ENCODE measurements around the gene HBD. TPM values are rescaled to one million over a fixed set of nuclear protein-coding genes. Genes with fewer than 3 reads are reported as not detected.

HBD gene
- total RNA-seq, result not detected in 2 replicates

- Histone ChIP-seq H3K9me3 (ENCODE audit: low read depth, low read length) (no peaks in the 10 kb centered on the region), H3K4me1 (ENCODE audit: insufficient read depth, low read length) (no peaks in the 10 kb centered on the region), H2AFZ (ENCODE audit: low read length) (peak within 1 kb of the TSS; percentile 67), H3K36me3 (ENCODE audit: insufficient read depth, low read length) (no peaks in the 10 kb centered on the region), H3K4me3 (ENCODE audit: insufficient read depth, low read length) (no peak within 1 kb of the TSS), H3K27ac (ENCODE audit: low read depth, low read length) (no peak within 1 kb of the TSS), H3K4me2 (ENCODE audit: insufficient read depth, low read length) (peak within 1 kb of the TSS; percentile 42), H4K20me1 (ENCODE audit: insufficient read depth, low read length) (no peaks in the 10 kb centered on the region), H3K27me3 (ENCODE audit: insufficient read depth, low read length) (no peaks in the 10 kb centered on the region), H3K79me2 (ENCODE audit: insufficient read depth, low read length) (no peaks in the 10 kb centered on the region)
- no peak for TF ChIP-seq CTCF (IDR thresholded peaks at IDR 0.05; ENCODE audit: extremely low read depth, low read depth, low read length)
- DNase-seq (ENCODE audit: insufficient read length, low spot score, missing footprints), result peak; percentile 57
Observed at GRCh38 chr11:5234381-5234834, at the start of gene HBD. Gene HBD, minus strand, starts transcription at chr11:5234483. Its CDS starts 50 bp downstream, at chr11:5234433.

- Histone ChIP-seq H3K79me2 (ENCODE audit: insufficient read depth, low read length) (no peaks in the 10 kb centered on the region), H3K36me3 (ENCODE audit: insufficient read depth, low read length) (no peaks in the 10 kb centered on the region), H4K20me1 (ENCODE audit: insufficient read depth, low read length) (no peaks in the 10 kb centered on the region), H3K27ac (ENCODE audit: low read depth, low read length) (no peak overlapping the region), H3K27me3 (ENCODE audit: insufficient read depth, low read length) (no peaks in the 10 kb centered on the region), H3K4me2 (ENCODE audit: insufficient read depth, low read length) (no peak overlapping the region), H3K9me3 (ENCODE audit: low read depth, low read length) (no peaks in the 10 kb centered on the region), H3K4me1 (ENCODE audit: insufficient read depth, low read length) (peaks cover 6% of the 10 kb centered on the region), H3K4me3 (ENCODE audit: insufficient read depth, low read length) (no peak overlapping the region), H2AFZ (ENCODE audit: low read length) (no peak overlapping the region)
- no peak for TF ChIP-seq CTCF (IDR thresholded peaks at IDR 0.05; ENCODE audit: extremely low read depth, low read depth, low read length)
- DNase-seq (ENCODE audit: insufficient read length, low spot score, missing footprints), result no peak
Observed at GRCh38 chr11:5283882-5284281, 49.6 kb upstream of the HBD start.

GRCh38 chr11:5283086-5283485 lies 48.8 kb upstream of the HBD start:
- H3K27me3 ChIP-seq (ENCODE audit: insufficient read depth, low read length), result no peaks in the 10 kb centered on the region
- no peaks in the 10 kb centered on the region for H3K9me3 ChIP-seq (ENCODE audit: low read depth, low read length)
- no peak overlapping the region for H3K4me2 ChIP-seq (ENCODE audit: insufficient read depth, low read length)
- DNase-seq (ENCODE audit: insufficient read length, low spot score, missing footprints), result no peak
- no peaks in the 10 kb centered on the region for H3K79me2 ChIP-seq (ENCODE audit: insufficient read depth, low read length)
- H4K20me1 ChIP-seq (ENCODE audit: insufficient read depth, low read length), result no peaks in the 10 kb centered on the region
- no peaks in the 10 kb centered on the region for H3K36me3 ChIP-seq (ENCODE audit: insufficient read depth, low read length)
- no peak overlapping the region for H3K27ac ChIP-seq (ENCODE audit: low read depth, low read length)
- H2AFZ ChIP-seq (ENCODE audit: low read length), result no peak overlapping the region
- no peak for TF ChIP-seq CTCF (IDR thresholded peaks at IDR 0.05; ENCODE audit: extremely low read depth, low read depth, low read length)
- H3K4me1 ChIP-seq (ENCODE audit: insufficient read depth, low read length), result peaks cover 6% of the 10 kb centered on the region
- no peak overlapping the region for H3K4me3 ChIP-seq (ENCODE audit: insufficient read depth, low read length)

GRCh38 chr11:5282628-5283027 lies 48.3 kb upstream of the HBD start:
- H2AFZ ChIP-seq (ENCODE audit: low read length), result no peak overlapping the region
- no peak for TF ChIP-seq CTCF (IDR thresholded peaks at IDR 0.05; ENCODE audit: extremely low read depth, low read depth, low read length)

More at GRCh38 chr11:5282628-5283027, 48.3 kb upstream of the HBD start:
- no peak for DNase-seq (ENCODE audit: insufficient read length, low spot score, missing footprints)
- Histone ChIP-seq H3K9me3 (ENCODE audit: low read depth, low read length) (no peaks in the 10 kb centered on the region), H3K4me2 (ENCODE audit: insufficient read depth, low read length) (no peak overlapping the region), H3K27me3 (ENCODE audit: insufficient read depth, low read length) (no peaks in the 10 kb centered on the region), H3K4me1 (ENCODE audit: insufficient read depth, low read length) (peaks cover 6% of the 10 kb centered on the region), H3K27ac (ENCODE audit: low read depth, low read length) (no peak overlapping the region), H3K4me3 (ENCODE audit: insufficient read depth, low read length) (no peak overlapping the region), H3K79me2 (ENCODE audit: insufficient read depth, low read length) (no peaks in the 10 kb centered on the region), H4K20me1 (ENCODE audit: insufficient read depth, low read length) (no peaks in the 10 kb centered on the region), H3K36me3 (ENCODE audit: insufficient read depth, low read length) (no peaks in the 10 kb centered on the region)

Data from osteoblast (primary cell).